ENCODE results near the gene SKIC3. TPM values are rescaled to one million over a fixed set of nuclear protein-coding genes. Genes with fewer than 3 reads are reported as not detected.

SKIC3 gene

DNA sequence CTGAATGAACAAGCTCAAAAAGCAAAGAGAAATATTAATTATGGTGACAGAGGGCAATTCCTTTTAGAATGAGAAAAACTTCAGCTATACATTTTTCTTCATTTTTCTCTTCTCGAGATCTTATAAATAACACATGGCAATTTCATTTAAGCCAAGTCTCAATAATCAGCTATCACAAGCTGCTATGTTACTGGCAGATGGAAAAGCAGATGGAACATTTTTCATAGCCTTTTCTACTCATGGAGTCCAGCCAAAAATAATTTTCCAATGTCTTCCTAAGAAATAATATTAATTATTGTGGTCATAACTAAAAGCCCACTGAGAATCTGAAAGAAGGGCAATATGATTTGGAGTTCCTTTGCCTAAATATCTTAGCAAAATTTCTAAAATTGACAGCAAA, 35.6 kb downstream of the SKIC3 start:
- no peak overlapping the region for H3K4me3 ChIP-seq (ENCODE audit: low read length)
- H3K27me3 ChIP-seq (ENCODE audit: insufficient read depth, low read length, poor library complexity), result no peaks in the 10 kb centered on the region
- H3K79me2 ChIP-seq (ENCODE audit: control insufficient read depth, insufficient read depth, low read length), result no peaks in the 10 kb centered on the region
- no peaks in the 10 kb centered on the region for H3K79me1 ChIP-seq (ENCODE audit: low read length)
- H2BK5ac ChIP-seq (ENCODE audit: low read length), result no peak overlapping the region
- H3K9ac ChIP-seq (ENCODE audit: low read length), result no peak overlapping the region
- H3K18ac ChIP-seq (ENCODE audit: low read length), result no peak overlapping the region
- no peak overlapping the region for H2AK5ac ChIP-seq (ENCODE audit: low read length)
- WGBS (ENCODE audit: extremely low coverage, insufficient coverage, low lambda C conversion rate), result no CpG with 5 or more reads among the region's 1 CpG
- H2BK120ac ChIP-seq (ENCODE audit: low read depth, low read length), result no peak overlapping the region
- H3K56ac ChIP-seq (ENCODE audit: low read length), result no peak overlapping the region
- no peak overlapping the region for H3K23ac ChIP-seq (ENCODE audit: low read length)
- no peak overlapping the region for H3K27ac ChIP-seq (ENCODE audit: low read depth, low read length)
- no peaks in the 10 kb centered on the region for H3K4me1 ChIP-seq (ENCODE audit: control insufficient read depth, low read depth, low read length)
- no peak overlapping the region for H2BK15ac ChIP-seq (replicated peaks; ENCODE audit: low read depth)
- no peak overlapping the region for H4K8ac ChIP-seq (ENCODE audit: low read depth, low read length)
- DNase-seq, result no peak
- no peak overlapping the region for H3K4me2 ChIP-seq (ENCODE audit: low read length)
- no peak overlapping the region for H3K4ac ChIP-seq (ENCODE audit: low read depth, low read length)
- H3K36me3 ChIP-seq (ENCODE audit: control insufficient read depth, insufficient read depth, low read length), result no peaks in the 10 kb centered on the region
- H4K5ac ChIP-seq (ENCODE audit: low read length), result no peak overlapping the region

GRCh38 chr5:95518417-95518816, 36.4 kb downstream of the SKIC3 start:
- Histone ChIP-seq H3K4me2 (ENCODE audit: low read length) (no peak overlapping the region), H3K27me3 (ENCODE audit: insufficient read depth, low read length, poor library complexity) (no peaks in the 10 kb centered on the region), H2BK5ac (ENCODE audit: low read length) (no peak overlapping the region), H2BK15ac (replicated peaks; ENCODE audit: low read depth) (no peak overlapping the region), H4K8ac (ENCODE audit: low read depth, low read length) (no peak overlapping the region), H3K9ac (ENCODE audit: low read length) (no peak overlapping the region), H3K27ac (ENCODE audit: low read depth, low read length) (no peak overlapping the region), H2AK5ac (ENCODE audit: low read length) (no peak overlapping the region), H3K79me2 (ENCODE audit: control insufficient read depth, insufficient read depth, low read length) (no peaks in the 10 kb centered on the region), H3K18ac (ENCODE audit: low read length) (no peak overlapping the region), H3K4me1 (ENCODE audit: control insufficient read depth, low read depth, low read length) (no peaks in the 10 kb centered on the region), H3K56ac (ENCODE audit: low read length) (no peak overlapping the region), H3K4ac (ENCODE audit: low read depth, low read length) (no peak overlapping the region), H2BK120ac (ENCODE audit: low read depth, low read length) (no peak overlapping the region), H3K36me3 (ENCODE audit: control insufficient read depth, insufficient read depth, low read length) (no peaks in the 10 kb centered on the region), H3K23ac (ENCODE audit: low read length) (no peak overlapping the region), H3K79me1 (ENCODE audit: low read length) (no peaks in the 10 kb centered on the region), H4K5ac (ENCODE audit: low read length) (no peak overlapping the region), H3K4me3 (ENCODE audit: low read length) (no peak overlapping the region)
- DNase-seq, result no peak
- WGBS (ENCODE audit: extremely low coverage, insufficient coverage, low lambda C conversion rate), result no CpG with 5 or more reads among the region's 2 CpGs

DNA sequence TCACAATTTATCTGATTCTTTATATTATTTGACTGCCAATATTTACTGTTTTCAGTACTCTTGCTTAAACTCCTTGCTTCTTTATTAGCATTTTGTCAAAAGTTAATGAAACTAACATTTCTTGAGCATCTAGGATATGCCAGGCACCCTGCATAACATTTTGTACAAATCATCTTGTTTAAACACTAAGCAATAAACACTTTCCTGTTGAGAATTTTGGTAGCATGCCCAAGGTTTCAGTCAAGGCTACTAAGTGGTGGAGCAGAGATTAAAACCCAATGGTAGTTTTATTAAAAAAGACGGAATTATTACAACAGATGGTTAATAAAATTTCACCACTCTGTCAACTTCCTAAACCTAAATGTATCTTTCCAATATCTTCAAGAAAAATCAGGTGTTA, 43.2 kb downstream of the SKIC3 start:
- H3K4me1 ChIP-seq (ENCODE audit: control insufficient read depth, low read depth, low read length), result peaks cover 3% of the 10 kb centered on the region

DNA sequence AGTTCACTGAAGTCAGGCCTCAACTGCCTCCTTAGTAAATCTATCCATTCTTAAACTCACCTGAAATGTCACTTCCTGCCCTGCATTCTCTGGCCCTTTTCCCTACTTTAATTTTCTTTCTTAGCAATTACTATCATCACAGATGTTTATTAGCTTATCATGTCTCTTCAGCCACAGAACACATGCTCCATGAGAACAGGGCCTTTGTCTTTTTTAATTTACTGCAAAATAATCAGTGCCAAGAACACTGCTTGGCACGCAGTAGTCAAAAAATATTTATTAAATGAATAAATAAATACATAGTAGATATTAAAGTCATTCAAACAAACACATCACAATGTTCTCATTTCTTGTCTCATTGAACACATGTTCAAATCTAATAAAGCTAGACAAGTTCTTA, 46.2 kb downstream of the SKIC3 start:
- Histone ChIP-seq H3K4me1 (ENCODE audit: control insufficient read depth, low read depth, low read length) (peaks cover 3% of the 10 kb centered on the region), H2BK5ac (ENCODE audit: low read length) (no peak overlapping the region), H3K18ac (ENCODE audit: low read length) (no peak overlapping the region), H3K56ac (ENCODE audit: low read length) (no peak overlapping the region), H3K79me1 (ENCODE audit: low read length) (no peaks in the 10 kb centered on the region), H2BK15ac (replicated peaks; ENCODE audit: low read depth) (no peak overlapping the region), H3K36me3 (ENCODE audit: control insufficient read depth, insufficient read depth, low read length) (no peaks in the 10 kb centered on the region), H2BK120ac (ENCODE audit: low read depth, low read length) (no peak overlapping the region), H3K4me3 (ENCODE audit: low read length) (no peak overlapping the region), H3K23ac (ENCODE audit: low read length) (no peak overlapping the region), H3K27me3 (ENCODE audit: insufficient read depth, low read length, poor library complexity) (no peaks in the 10 kb centered on the region), H4K5ac (ENCODE audit: low read length) (no peak overlapping the region), H4K8ac (ENCODE audit: low read depth, low read length) (no peak overlapping the region), H3K4me2 (ENCODE audit: low read length) (no peak overlapping the region), H2AK5ac (ENCODE audit: low read length) (no peak overlapping the region), H3K27ac (ENCODE audit: low read depth, low read length) (no peak overlapping the region), H3K9ac (ENCODE audit: low read length) (no peak overlapping the region), H3K79me2 (ENCODE audit: control insufficient read depth, insufficient read depth, low read length) (no peaks in the 10 kb centered on the region), H3K4ac (ENCODE audit: low read depth, low read length) (no peak overlapping the region)
- WGBS (ENCODE audit: extremely low coverage, insufficient coverage, low lambda C conversion rate), result no CpG with 5 or more reads among the region's 1 CpG
- DNase-seq, result no peak

More for the DNA sequence above, 43.2 kb downstream of the SKIC3 start:
- H4K8ac ChIP-seq (ENCODE audit: low read depth, low read length), result no peak overlapping the region
- WGBS (ENCODE audit: extremely low coverage, insufficient coverage, low lambda C conversion rate), result no CpG with 5 or more reads among the region's 1 CpG
- H3K27ac ChIP-seq (ENCODE audit: low read depth, low read length), result no peak overlapping the region
- DNase-seq, result no peak
- H3K79me2 ChIP-seq (ENCODE audit: control insufficient read depth, insufficient read depth, low read length), result no peaks in the 10 kb centered on the region
- no peak overlapping the region for H4K5ac ChIP-seq (ENCODE audit: low read length)
- H3K4me2 ChIP-seq (ENCODE audit: low read length), result no peak overlapping the region
- H2BK5ac ChIP-seq (ENCODE audit: low read length), result no peak overlapping the region
- H3K23ac ChIP-seq (ENCODE audit: low read length), result no peak overlapping the region
- no peak overlapping the region for H3K18ac ChIP-seq (ENCODE audit: low read length)
- no peak overlapping the region for H3K4me3 ChIP-seq (ENCODE audit: low read length)
- H3K56ac ChIP-seq (ENCODE audit: low read length), result no peak overlapping the region
- no peak overlapping the region for H3K4ac ChIP-seq (ENCODE audit: low read depth, low read length)
- H2BK120ac ChIP-seq (ENCODE audit: low read depth, low read length), result no peak overlapping the region
- no peaks in the 10 kb centered on the region for H3K79me1 ChIP-seq (ENCODE audit: low read length)
- H3K27me3 ChIP-seq (ENCODE audit: insufficient read depth, low read length, poor library complexity), result no peaks in the 10 kb centered on the region
- H2AK5ac ChIP-seq (ENCODE audit: low read length), result no peak overlapping the region
- no peak overlapping the region for H3K9ac ChIP-seq (ENCODE audit: low read length)
- H2BK15ac ChIP-seq (replicated peaks; ENCODE audit: low read depth), result no peak overlapping the region
- H3K36me3 ChIP-seq (ENCODE audit: control insufficient read depth, insufficient read depth, low read length), result no peaks in the 10 kb centered on the region

Small RNA genes lying within 50 kb of the gene (small RNA-seq; reads per million reads assigned to genes)
- gene RNU6-308P (ENCODE audit: insufficient read depth), result not detected
